Panc1 (cell line): Measurements from ENCODE around the gene IFI27L2. TPM values are rescaled to one million over a fixed set of nuclear protein-coding genes. Genes with fewer than 3 reads are reported as not detected.

Experiments
- ATAC-seq: fragments of 200-7000 bp; cut with Tn5 transposase; 2 replicates; pipeline ENCODE4 v1.9.1; 2020; ENCODE audit warnings: mild to moderate bottlenecking, moderate library complexity
- BruUV-seq: library from RNA; stranded (reverse); fragments of 400-500 nt; replicated peaks from 2 replicates; lab custom pipeline; 2021; lab: Mats Ljungman, UMichigan
- CTCF ChIA-PET: fragments of 300-600 bp; sonication (Branson Sonifier 250); formaldehyde crosslinking; loops from one replicate; lab custom pipeline; 2022; ENCODE audit warnings: antibody characterized with exemption; lab: Charles Lee
- POLR2A ChIA-PET: fragments of 300-600 bp; sonication (Branson Sonifier 250); formaldehyde crosslinking; loops from one replicate; lab custom pipeline; 2022; ENCODE audit warnings: antibody characterized with exemption; lab: Charles Lee
- DNase-seq: peaks from one replicate; pipeline ENCODE4 v3.0.0-alpha.2; 2010; ENCODE audit warnings: low read depth, low spot score
- H3K27ac ChIP-seq: 2 replicates; pipeline ENCODE4 v1.5.1; 2011; ENCODE audit warnings: mild to moderate bottlenecking, low read length, inconsistent platforms
- H3K27me3 ChIP-seq: fragments of 200-500 bp; sonication (Bioruptor generic); 2 replicates; pipeline ENCODE4 v1.6.0; 2014; ENCODE audit warnings: low read length, inconsistent platforms; ENCODE audit not compliant: control insufficient read depth, insufficient read depth
- H3K36me3 ChIP-seq: fragments of 200-500 bp; sonication (Bioruptor generic); 2 replicates; pipeline ENCODE4 v1.5.1; 2014; ENCODE audit warnings: inconsistent platforms, mild to moderate bottlenecking, low read length, moderate library complexity; ENCODE audit not compliant: control insufficient read depth, insufficient read depth
- H3K4me1 ChIP-seq: 2 replicates; pipeline ENCODE4 v1.5.1; 2011; ENCODE audit warnings: inconsistent platforms, mild to moderate bottlenecking, low read length, moderate library complexity; ENCODE audit not compliant: control insufficient read depth, insufficient read depth
- H3K4me3 ChIP-seq, 2 experiments: 2 replicates each; pipeline ENCODE4 v1.5.1; 2011 to 2012; ENCODE audit warnings: low read depth in 2 of 2, low read length in 2 of 2, mild to moderate bottlenecking in 2 of 2, inconsistent platforms in 1 of 2, moderate library complexity in 1 of 2
- H3K9me3 ChIP-seq: fragments of 200-500 bp; sonication (Bioruptor generic); 2 replicates; pipeline ENCODE4 v1.5.1; 2014; ENCODE audit warnings: low read depth, mild to moderate bottlenecking, inconsistent platforms, low read length, moderate library complexity; ENCODE audit not compliant: control insufficient read depth, insufficient read depth
- POLR2AphosphoS5 ChIP-seq: IDR thresholded peaks from 2 replicates; pipeline ENCODE4 v1.6.1; 2012; ENCODE audit warnings: mild to moderate bottlenecking, low read depth, low read length, moderate library complexity
- SIN3A ChIP-seq: IDR thresholded peaks from 2 replicates; pipeline ENCODE4 v1.6.1; 2012; ENCODE audit warnings: low read depth, mild to moderate bottlenecking, low read length, moderate library complexity, borderline replicate concordance; ENCODE audit not compliant: insufficient read depth
- TCF7L2 ChIP-seq: IDR thresholded peaks from 2 replicates; pipeline ENCODE4 v1.6.1; 2011; ENCODE audit warnings: mild to moderate bottlenecking, low read depth, low read length, inconsistent platforms
- in situ Hi-C: cut with HindIII; loops from 2 replicates; pipeline ENCODE4 v1.10.0; 2016; ENCODE audit warnings: low sequenced_read_pairs, low pct_unique_long_range_greater_than_20kb
- intact Hi-C: fragments of 100-400 bp; cut with micrococcal nuclease; formaldehyde crosslinking; loops from one replicate; pipeline ENCODE4 v1.10.0; 2022; ENCODE audit not compliant: unreplicated experiment
- total RNA-seq: library from RNA; stranded (reverse); gene quantifications from one replicate; pipeline ENCODE4 v1.2.1, GENCODE V29; 2021; ENCODE audit not compliant: unreplicated experiment
- TF ChIP-seq, protein P1 (sequence below), 2 experiments: IDR thresholded peaks; 2 replicates each; pipeline ENCODE4 v1.6.1; 2011 to 2012; ENCODE audit warnings: low read depth in 2 of 2, control low read depth in 1 of 2, low read length in 1 of 2, mild to moderate bottlenecking in 1 of 2, moderate library complexity in 1 of 2; ENCODE audit not compliant: insufficient read depth in 1 of 2
- TF ChIP-seq, protein P2 (sequence below): fragments of 450-650 bp; IDR thresholded peaks from 2 replicates; pipeline ENCODE4 v1.5.1; 2017; ENCODE audit warnings: mild to moderate bottlenecking

IFI27L2 gene
- total RNA-seq, 1 experiment from 2014 or later, result 13.2 TPM

DNA sequence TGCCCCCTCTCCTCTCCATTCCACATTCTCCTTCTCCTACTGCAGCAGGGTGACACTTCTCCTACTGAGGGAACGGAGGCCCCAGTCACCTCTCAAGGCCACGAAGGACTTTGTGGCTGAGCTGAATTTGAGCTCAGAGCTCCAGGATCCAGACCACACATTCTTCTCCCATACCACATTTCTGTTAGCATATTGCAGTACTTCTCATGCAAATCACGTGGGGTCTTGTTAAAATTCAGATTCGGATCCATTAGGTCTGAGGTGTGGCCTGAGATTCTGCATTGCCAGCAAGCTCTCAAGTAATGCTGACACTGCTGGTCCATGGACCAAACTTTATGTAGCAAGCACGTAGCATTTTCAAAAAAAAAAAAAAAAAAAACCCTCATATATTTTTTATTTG lies 9.6 kb upstream of the IFI27L2 start:
- no peaks in the 10 kb centered on the region for H3K9me3 ChIP-seq
- no peak for DNase-seq
- ATAC-seq, result no peak
- TF ChIP-seq SIN3A, result no peak
- no peak for TF ChIP-seq TCF7L2
- TF ChIP-seq, protein P1, sequence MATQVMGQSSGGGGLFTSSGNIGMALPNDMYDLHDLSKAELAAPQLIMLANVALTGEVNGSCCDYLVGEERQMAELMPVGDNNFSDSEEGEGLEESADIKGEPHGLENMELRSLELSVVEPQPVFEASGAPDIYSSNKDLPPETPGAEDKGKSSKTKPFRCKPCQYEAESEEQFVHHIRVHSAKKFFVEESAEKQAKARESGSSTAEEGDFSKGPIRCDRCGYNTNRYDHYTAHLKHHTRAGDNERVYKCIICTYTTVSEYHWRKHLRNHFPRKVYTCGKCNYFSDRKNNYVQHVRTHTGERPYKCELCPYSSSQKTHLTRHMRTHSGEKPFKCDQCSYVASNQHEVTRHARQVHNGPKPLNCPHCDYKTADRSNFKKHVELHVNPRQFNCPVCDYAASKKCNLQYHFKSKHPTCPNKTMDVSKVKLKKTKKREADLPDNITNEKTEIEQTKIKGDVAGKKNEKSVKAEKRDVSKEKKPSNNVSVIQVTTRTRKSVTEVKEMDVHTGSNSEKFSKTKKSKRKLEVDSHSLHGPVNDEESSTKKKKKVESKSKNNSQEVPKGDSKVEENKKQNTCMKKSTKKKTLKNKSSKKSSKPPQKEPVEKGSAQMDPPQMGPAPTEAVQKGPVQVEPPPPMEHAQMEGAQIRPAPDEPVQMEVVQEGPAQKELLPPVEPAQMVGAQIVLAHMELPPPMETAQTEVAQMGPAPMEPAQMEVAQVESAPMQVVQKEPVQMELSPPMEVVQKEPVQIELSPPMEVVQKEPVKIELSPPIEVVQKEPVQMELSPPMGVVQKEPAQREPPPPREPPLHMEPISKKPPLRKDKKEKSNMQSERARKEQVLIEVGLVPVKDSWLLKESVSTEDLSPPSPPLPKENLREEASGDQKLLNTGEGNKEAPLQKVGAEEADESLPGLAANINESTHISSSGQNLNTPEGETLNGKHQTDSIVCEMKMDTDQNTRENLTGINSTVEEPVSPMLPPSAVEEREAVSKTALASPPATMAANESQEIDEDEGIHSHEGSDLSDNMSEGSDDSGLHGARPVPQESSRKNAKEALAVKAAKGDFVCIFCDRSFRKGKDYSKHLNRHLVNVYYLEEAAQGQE (IDR thresholded peaks at IDR 0.05; ENCODE audit: insufficient read depth in 1 of 2, low read depth in 2 of 2, low read length in 1 of 2), result no peak
- no peak for TF ChIP-seq POLR2AphosphoS5
- TF ChIP-seq, protein P2, sequence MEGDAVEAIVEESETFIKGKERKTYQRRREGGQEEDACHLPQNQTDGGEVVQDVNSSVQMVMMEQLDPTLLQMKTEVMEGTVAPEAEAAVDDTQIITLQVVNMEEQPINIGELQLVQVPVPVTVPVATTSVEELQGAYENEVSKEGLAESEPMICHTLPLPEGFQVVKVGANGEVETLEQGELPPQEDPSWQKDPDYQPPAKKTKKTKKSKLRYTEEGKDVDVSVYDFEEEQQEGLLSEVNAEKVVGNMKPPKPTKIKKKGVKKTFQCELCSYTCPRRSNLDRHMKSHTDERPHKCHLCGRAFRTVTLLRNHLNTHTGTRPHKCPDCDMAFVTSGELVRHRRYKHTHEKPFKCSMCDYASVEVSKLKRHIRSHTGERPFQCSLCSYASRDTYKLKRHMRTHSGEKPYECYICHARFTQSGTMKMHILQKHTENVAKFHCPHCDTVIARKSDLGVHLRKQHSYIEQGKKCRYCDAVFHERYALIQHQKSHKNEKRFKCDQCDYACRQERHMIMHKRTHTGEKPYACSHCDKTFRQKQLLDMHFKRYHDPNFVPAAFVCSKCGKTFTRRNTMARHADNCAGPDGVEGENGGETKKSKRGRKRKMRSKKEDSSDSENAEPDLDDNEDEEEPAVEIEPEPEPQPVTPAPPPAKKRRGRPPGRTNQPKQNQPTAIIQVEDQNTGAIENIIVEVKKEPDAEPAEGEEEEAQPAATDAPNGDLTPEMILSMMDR, result no peak
- in situ Hi-C loops, result no loop called here
- H3K4me3 ChIP-seq, result no peak overlapping the region
- no peak overlapping the region for H3K27ac ChIP-seq
- intact Hi-C loops, result loop anchor here (5.0 to 10.0 kb wide), 2 partner anchors 87 to 204 kb away; no protein-coding TSS in a partner anchor
- H3K4me1 ChIP-seq, result no peaks in the 10 kb centered on the region
- no peaks in the 10 kb centered on the region for H3K36me3 ChIP-seq
- CTCF ChIA-PET, result interaction anchor here (1.9 kb wide), 1 partner anchor 103 kb away, joined by 7 read pairs; no protein-coding TSS in a partner anchor
- POLR2A ChIA-PET, result interaction anchor here (0.6 kb wide), 1 partner anchor 92 kb away, joined by 9 read pairs; no protein-coding TSS in a partner anchor
- H3K27me3 ChIP-seq, result no peaks in the 10 kb centered on the region
- no TSS peak for BruUV-seq

DNA sequence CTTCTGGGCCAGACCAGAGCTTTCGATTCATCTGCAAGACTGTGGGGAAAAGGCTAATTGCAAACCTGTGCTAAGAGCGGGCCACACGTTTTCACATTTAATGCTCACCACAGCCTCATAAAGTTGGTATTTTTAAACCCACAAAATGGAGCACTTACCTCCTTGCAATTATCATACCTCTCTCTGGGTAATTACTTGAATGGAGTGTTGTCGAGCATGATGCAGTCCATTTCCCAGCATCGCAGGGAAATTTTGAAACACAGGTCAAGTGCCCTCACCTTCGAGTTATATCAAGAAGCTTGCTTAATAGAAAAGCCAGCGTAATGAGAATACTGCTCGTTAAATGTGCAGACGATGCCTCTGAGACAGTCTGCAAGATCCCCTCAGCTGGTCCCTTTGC lies 8.8 kb upstream of the IFI27L2 start:
- DNase-seq, result no peak
- Histone ChIP-seq H3K27me3 (no peaks in the 10 kb centered on the region), H3K27ac (no peak overlapping the region), H3K36me3 (no peaks in the 10 kb centered on the region), H3K9me3 (no peaks in the 10 kb centered on the region), H3K4me3 (no peak overlapping the region), H3K4me1 (no peaks in the 10 kb centered on the region)
- in situ Hi-C loops, result no loop called here
- intact Hi-C loops, result loop anchor here (5.0 to 10.0 kb wide), 2 partner anchors 86 to 203 kb away; no protein-coding TSS in a partner anchor
- BruUV-seq, result no TSS peak
- no peak for ATAC-seq
- ChIA-PET POLR2A (no interaction called here), CTCF (interaction anchor here (1.9 kb wide), 1 partner anchor 102 kb away, joined by 7 read pairs; no protein-coding TSS in a partner anchor)
- TF ChIP-seq, protein P2, result no peak
- TF ChIP-seq POLR2AphosphoS5, result no peak
- no peak for TF ChIP-seq SIN3A
- TF ChIP-seq, protein P1 (IDR thresholded peaks at IDR 0.05; ENCODE audit: insufficient read depth in 1 of 2, low read depth in 2 of 2, low read length in 1 of 2), result no peak
- no peak for TF ChIP-seq TCF7L2
